ENCODE measurements around the gene KLHL30.
"Not testable (repeated sequence)": the region's sequence is repeated elsewhere in the genome, so short reads cannot be mapped to it uniquely, and the experiment has no call there.

The KLHL30 gene

GRCh38 chr2:238101891-238102841 lies 36.3 kb upstream of the KLHL30 start:
- no peak for DNase-seq (ENCODE audit: low read depth in 2 of 2)

- no peak for DNase-seq (ENCODE audit: low read depth in 2 of 2)
Observed at GRCh38 chr2:238102865-238103264, 35.6 kb upstream of the KLHL30 start.

- no peak for DNase-seq (ENCODE audit: low read depth in 2 of 2)
Observed at GRCh38 chr2:238103465-238104225, 34.8 kb upstream of the KLHL30 start.

- DNase-seq (ENCODE audit: low read depth in 2 of 2) = no peak
Observed at GRCh38 chr2:238104226-238104690, 34.2 kb upstream of the KLHL30 start.

- no peak for DNase-seq (ENCODE audit: low read depth in 2 of 2)
Observed at GRCh38 chr2:238104691-238105371, 33.6 kb upstream of the KLHL30 start.

GRCh38 chr2:238105506-238106338 lies 32.7 kb upstream of the KLHL30 start:
- DNase-seq (ENCODE audit: low read depth in 2 of 2) = no peak

- no peak for DNase-seq (ENCODE audit: low read depth in 2 of 2)
Observed at GRCh38 chr2:238106339-238106697, 32.1 kb upstream of the KLHL30 start.

- no peak for DNase-seq (ENCODE audit: low read depth in 2 of 2)
Observed at GRCh38 chr2:238106698-238107524, 31.6 kb upstream of the KLHL30 start.

GRCh38 chr2:238107525-238108422 lies 30.7 kb upstream of the KLHL30 start:
- no peak for DNase-seq (ENCODE audit: low read depth in 2 of 2)

- DNase-seq (ENCODE audit: low read depth in 2 of 2) = no peak
Observed at GRCh38 chr2:238108423-238109183, 29.9 kb upstream of the KLHL30 start.

GRCh38 chr2:238113611-238114010 lies 24.9 kb upstream of the KLHL30 start:
- no peak for DNase-seq (ENCODE audit: low read depth in 2 of 2)

GRCh38 chr2:238114331-238114841 lies 24.1 kb upstream of the KLHL30 start:
- no peak for DNase-seq (ENCODE audit: low read depth in 2 of 2)

GRCh38 chr2:238114851-238115660 lies 23.4 kb upstream of the KLHL30 start:
- no peak for DNase-seq (ENCODE audit: low read depth in 2 of 2)

GRCh38 chr2:238115709-238116108 lies 22.8 kb upstream of the KLHL30 start:
- not testable (repeated sequence) for DNase-seq (ENCODE audit: low read depth in 2 of 2)

GRCh38 chr2:238116298-238117198 lies 21.9 kb upstream of the KLHL30 start:
- no peak for DNase-seq (ENCODE audit: low read depth in 2 of 2)

Measured in fibroblast of skin of left biceps (primary cell).